Superior temporal gyrus (tissue), 1 donor: ENCODE measurements around the gene RTL1.

Source experiments
- DNase-seq: peaks from one replicate; pipeline ENCODE4 v3.0.0-alpha.2; 2016; ENCODE audit errors: extremely low spot score

The RTL1 gene

DNA sequence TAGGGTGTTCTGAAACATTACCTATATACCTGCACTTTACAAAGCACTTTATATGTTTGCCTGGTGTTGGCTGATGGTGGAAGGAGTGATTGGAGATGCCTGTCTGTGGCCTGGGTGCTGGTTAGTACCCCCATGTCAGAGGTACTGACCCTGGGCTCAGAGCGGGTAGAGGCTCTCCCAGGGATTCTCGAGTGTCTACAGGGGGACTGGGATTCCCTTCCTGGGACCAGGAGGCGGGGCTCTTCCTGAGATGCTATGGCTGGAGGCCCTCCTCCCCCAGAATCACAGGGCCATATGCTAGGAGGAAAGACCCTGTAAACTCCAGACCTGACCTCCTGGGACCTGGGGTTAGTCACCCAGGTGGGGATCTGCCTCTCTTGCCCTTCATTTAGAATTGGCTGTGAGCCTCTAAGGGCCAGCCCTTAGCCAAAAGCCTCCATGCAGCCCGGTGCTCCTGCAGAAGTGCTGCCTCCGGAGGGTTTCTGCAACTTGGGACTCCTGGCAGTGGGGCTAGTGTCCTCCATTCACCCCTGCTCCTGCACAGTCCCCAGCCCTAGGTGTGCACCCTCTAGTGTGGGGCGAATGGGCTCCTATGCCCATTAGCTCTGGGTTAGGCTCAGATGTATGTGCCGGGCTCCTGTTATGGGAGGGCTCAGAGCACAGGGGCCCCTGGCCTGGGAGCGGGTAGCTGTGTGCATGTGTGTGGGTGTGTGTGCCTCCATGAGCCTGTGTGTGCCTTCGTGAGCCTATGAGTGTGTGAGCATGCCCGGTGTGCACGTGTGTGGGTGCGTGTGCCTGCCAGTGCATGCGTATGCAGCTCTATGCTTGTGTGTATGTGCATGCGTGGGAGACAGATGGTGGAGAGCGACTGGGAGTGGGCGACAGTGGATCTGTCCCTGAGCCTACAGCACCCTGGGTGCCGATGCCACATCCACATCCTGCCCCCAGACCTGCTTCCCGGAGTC, 36.6 kb downstream of the RTL1 start:
- DNase-seq = no peak

DNA sequence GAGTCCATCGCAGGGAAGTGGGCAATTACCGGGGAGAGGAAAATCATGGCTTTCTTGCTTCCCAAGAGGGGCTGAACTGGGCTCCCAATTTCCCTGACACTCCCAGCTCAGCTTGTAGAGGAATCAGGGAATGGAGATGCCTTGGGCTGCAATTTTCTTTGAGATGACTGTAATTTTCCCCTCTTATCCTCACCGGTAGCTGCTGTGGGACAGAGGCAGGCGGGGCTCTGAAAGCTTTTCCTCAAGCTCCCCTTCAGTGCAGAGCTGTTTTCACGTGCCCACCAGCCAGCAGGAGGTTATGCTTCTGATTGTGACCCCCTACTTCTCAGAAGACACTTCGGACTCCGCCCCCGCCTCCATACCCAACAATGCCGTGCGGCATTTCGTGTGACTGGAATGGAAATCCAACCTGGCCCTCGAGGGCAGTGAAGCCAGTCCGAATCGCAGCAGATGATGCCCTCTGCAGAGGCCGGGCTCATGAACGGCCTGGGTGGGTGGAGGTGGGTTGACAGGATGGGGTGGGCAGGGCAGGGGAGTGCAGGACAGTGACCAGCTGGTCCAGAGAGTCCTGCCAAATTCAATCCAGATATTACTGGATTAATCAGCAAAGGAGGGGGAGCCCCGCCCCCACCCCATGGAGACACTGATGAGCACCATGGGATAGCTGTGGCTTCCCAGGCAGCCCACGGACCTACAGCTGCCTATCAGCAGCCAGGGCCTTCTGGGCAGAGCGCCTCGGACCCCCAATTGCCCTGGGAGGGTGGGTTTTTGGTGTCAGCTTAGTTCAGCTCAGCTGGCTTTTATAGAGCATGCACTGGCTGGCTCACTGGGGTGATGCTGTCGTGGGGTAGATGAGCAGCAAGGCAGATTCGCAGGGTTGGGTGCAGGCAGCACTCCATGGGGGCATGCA, 37.6 kb downstream of the RTL1 start:
- DNase-seq = no peak

GRCh38 chr14:100864960-100865681, 38.4 kb downstream of the RTL1 start:
- no peak for DNase-seq

GRCh38 chr14:100864206-100864605, 39.3 kb downstream of the RTL1 start:
- DNase-seq = no peak

- no peak for DNase-seq
Observed at GRCh38 chr14:100862793-100863192, 40.7 kb downstream of the RTL1 start.

DNA sequence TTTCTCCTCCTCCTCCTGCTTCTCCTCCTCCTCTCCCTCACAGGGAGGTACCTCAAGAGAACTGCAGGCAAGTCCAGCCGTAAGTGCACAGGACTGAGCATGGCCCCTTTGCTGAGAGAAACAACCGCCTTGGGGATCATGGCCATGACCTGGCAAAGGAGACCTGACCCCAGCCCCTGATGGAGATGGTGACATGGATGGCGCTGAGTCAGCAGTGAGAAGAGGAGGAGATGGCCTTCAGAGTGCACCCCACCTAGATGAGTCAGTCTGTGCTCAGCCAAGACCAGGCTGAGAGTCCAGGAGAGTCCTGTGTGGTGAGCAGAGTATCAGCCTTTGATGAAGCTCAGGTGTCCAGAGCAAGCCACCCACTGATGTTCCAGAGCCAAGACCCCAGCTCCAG, 41.2 kb downstream of the RTL1 start:
- DNase-seq = no peak

GRCh38 chr14:100861937-100862247, 41.6 kb downstream of the RTL1 start:
- DNase-seq = no peak

- DNase-seq = no peak
Observed at GRCh38 chr14:100861188-100861936, 42.2 kb downstream of the RTL1 start.

GRCh38 chr14:100860556-100861187, 42.9 kb downstream of the RTL1 start:
- DNase-seq = no peak

DNA sequence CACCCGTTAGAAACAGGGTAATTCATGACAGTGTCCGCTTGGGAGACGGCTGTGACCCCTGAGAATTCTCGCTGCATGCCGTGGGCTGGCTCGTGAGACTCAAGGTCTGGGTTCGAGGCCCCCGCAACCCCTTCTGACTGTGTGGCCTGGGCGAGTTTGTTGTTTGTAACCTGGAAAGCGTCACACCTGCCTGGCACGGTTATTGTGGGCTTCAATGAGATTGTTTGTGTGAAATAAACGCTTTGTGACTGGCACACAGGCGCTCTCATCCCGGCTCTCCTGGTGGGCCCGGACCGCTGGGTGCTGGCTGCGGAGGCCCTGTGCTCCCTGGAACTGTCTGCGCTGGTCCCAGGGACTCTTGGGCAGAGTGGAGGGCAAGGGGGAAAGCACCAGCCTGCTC, 43.7 kb downstream of the RTL1 start:
- DNase-seq = no peak

GRCh38 chr14:100858838-100859220, 44.7 kb downstream of the RTL1 start:
- DNase-seq = no peak

- DNase-seq = no peak
Observed at GRCh38 chr14:100857923-100858837, 45.3 kb downstream of the RTL1 start.

DNA sequence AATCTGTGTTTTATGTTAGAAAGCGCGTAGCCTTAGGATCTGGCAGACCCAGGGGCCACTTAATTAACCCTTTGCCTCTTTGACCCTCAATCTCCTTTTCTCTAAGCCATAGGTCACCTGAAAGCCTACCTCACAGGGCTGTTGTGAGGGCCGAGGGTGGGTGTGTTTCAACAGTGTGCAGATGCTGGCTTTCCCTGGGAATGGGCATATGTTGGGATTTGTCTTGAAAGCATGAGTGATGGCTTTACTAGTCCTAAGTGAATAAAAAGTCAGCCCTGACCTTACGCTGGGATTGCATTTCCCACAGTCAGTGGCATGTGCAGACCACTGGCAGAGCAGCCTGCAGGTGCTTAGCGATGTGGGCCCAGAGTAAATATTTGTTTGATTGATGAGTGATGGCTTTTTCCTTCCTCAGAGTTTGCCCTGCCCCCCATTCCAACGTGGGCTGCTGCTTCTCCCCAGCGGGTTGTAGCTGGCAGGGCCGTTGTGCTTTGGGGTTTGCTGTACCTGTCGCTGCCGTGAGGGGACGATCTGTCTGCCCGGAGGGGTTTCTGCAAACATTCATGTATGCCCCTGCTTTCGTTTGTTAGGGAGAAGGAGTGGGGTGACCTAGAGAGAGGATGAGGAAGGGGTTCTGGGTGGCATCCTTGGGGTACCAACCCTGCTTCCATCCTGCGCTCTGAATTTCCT, 46.1 kb downstream of the RTL1 start:
- no peak for DNase-seq

- no peak for DNase-seq
Observed at GRCh38 chr14:100856056-100856950, 47.2 kb downstream of the RTL1 start.

GRCh38 chr14:100855256-100855930, 48.1 kb downstream of the RTL1 start:
- no peak for DNase-seq

DNA sequence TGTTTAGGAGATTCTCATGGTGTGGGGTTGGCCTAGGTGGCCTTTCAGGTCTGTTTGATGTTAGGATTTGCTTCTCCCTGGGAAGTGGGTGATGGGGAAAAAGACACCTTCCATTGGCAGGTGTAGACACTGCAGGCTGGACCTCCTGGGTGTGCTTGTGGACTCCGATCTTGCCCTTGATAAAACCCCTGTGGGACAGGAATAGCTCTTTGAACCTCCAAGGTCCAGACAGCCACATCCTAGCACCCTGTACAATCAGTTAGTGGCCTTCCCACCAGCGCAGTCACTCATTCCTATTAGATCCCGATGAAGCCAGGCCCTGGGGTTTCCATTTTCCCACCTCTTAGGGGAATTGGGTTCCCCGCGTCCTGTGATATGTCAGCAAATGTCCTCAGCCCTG, 49.1 kb downstream of the RTL1 start:
- no peak for DNase-seq

- DNase-seq = no peak
Observed at GRCh38 chr14:100851946-100852620, 51.4 kb downstream of the RTL1 start.
